Mucosa of descending colon (tissue), 3 donors: ENCODE results near the gene PARD6A. TPM values are rescaled to one million over a fixed set of nuclear protein-coding genes. Genes with fewer than 3 reads are reported as not detected.

Experiments
- ATAC-seq: fragments of 200-7000 bp; cut with Tn5 transposase; one replicate; pipeline ENCODE4 v1.9.1; 2020; ENCODE audit warnings: mild to moderate bottlenecking, moderate library complexity
- DNase-seq, 3 donors: peaks; one replicate each; pipeline ENCODE4 v3.0.0-alpha.2; 2020
- H3K36me3 ChIP-seq: fragments of 200-600 bp; one replicate; pipeline ENCODE4 v1.8.0; 2021; ENCODE audit warnings: low read depth, mild to moderate bottlenecking
- H3K4me1 ChIP-seq: fragments of 200-600 bp; one replicate; pipeline ENCODE4 v1.8.0; 2021; ENCODE audit warnings: low read depth, mild to moderate bottlenecking
- H3K4me3 ChIP-seq: fragments of 200-600 bp; one replicate; pipeline ENCODE4 v1.8.0; 2021; ENCODE audit warnings: mild to moderate bottlenecking
- H3K9me3 ChIP-seq: fragments of 200-600 bp; one replicate; pipeline ENCODE4 v1.8.0; 2021; ENCODE audit warnings: mild to moderate bottlenecking
- CTCF ChIP-seq: fragments of 200-600 bp; IDR thresholded peaks from one replicate; pipeline ENCODE4 v1.8.0; 2022; ENCODE audit warnings: antibody characterized with exemption, mild to moderate bottlenecking
- intact Hi-C, 2 donors: fragments of 100-400 bp; cut with DNase I in 1 of 2; cut with micrococcal nuclease in 1 of 2; formaldehyde crosslinking; loops; one replicate each; pipeline versions ENCODE4 v1.11.0 to v1.11.1; 2022; cut with DNase I, micrococcal nuclease
- long read RNA-seq, 2 donors: library from polyadenylated mRNA; unstranded; transcript quantifications; one replicate each; pipeline ENCODE4 v2.0.0, GENCODE V29; 2019 to 2021
- total RNA-seq, 3 donors: library from RNA; stranded (reverse); fragmentation: NEBNext Ultra II Directional in 2 of 3; extraction: Animal tissue kit (Norgen Biotek cat#: 25700) in 2 of 3; gene quantifications; one replicate each; pipeline versions ENCODE4 v1.2.1 to v1.2.4, GENCODE V29; 2021 to 2023
- donor health status: DM: no; HTN: no; CAD: no; lungs with moderate emphysema.
- donor health status: DM: no; HTN: no; CAD: no.
- donor health status: DM: no; HTN: yes; CAD: no.

Gene PARD6A, protein sequence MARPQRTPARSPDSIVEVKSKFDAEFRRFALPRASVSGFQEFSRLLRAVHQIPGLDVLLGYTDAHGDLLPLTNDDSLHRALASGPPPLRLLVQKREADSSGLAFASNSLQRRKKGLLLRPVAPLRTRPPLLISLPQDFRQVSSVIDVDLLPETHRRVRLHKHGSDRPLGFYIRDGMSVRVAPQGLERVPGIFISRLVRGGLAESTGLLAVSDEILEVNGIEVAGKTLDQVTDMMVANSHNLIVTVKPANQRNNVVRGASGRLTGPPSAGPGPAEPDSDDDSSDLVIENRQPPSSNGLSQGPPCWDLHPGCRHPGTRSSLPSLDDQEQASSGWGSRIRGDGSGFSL
- 1 to 10 TPM; 2.3 to 9.1 (median 3.7) TPM for total RNA-seq
- long read RNA-seq, donor 1, transcript PARD6A-201 (3 exons, 1,248 nt) = minor isoform, 8 of 33 reads
- long read RNA-seq, donor 1, transcript PARD6A-202 (3 exons, 1,260 nt) = major isoform, 22 of 33 reads
- long read RNA-seq, donor 1, partial matches to known transcripts = 0 of 33 reads
- long read RNA-seq, donor 1, other reads (novel, unspliced or antisense) = 3 of 33 reads
- long read RNA-seq, donor 2, partial matches to known transcripts = 0 of 5 reads
- long read RNA-seq, donor 2, other reads (novel, unspliced or antisense) = 1 of 5 reads

DNA sequence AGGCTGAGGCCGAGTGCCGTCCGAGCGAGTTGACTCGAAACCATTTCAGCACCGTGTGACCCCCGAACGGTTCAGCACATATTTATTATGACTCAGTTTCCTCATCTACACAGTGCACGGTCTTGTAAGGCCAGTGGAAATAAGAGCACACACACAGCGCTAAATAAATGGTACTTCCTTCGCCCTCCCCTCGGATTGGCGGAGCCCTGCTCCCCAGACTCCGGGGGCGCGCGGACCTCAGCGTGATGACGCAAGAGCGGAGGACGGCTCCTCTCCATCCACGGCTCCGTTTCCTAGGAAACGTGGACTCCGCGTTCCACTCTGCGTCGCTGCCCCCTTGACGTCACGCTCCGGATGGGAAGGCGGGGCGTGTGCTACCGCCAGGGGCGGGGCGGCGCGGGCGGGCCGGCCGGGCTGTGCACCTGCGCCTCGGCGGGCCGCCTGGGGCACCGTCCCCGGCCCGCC is at the start of gene PARD6A:
Gene PARD6A (plus strand): TSS at position 397 of the 465 bp plus-strand sequence. CDS start 79 bp downstream, outside the sequence.
- no peak for TF ChIP-seq CTCF
- ATAC-seq (peak; percentile 89), DNase-seq (peak; percentile 92 to 98 (median 93))
- peaks cover 14% of the 10 kb centered on the region for H3K4me1 ChIP-seq
- peak within 1 kb of the TSS; percentile 44 for H3K4me3 ChIP-seq
- H3K9me3 ChIP-seq = no peaks in the 10 kb centered on the region
- H3K36me3 ChIP-seq = no peaks in the 10 kb centered on the region
- intact Hi-C loops = loop anchor here in 1 of 2 donors (10.0 kb wide), 1 partner anchor 116 kb away; no protein-coding TSS in a partner anchor

GRCh38 chr16:67613808-67614207 is 47.0 kb upstream of the PARD6A start:
- peak in 1 of 3 donors; percentile 15 for DNase-seq
- intact Hi-C loops = no loop called here
- no peak overlapping the region for H3K4me3 ChIP-seq
- H3K36me3 ChIP-seq = peaks cover 12% of the 10 kb centered on the region
- H3K9me3 ChIP-seq = no peaks in the 10 kb centered on the region
- TF ChIP-seq CTCF = no peak
- no peak for ATAC-seq
- no peaks in the 10 kb centered on the region for H3K4me1 ChIP-seq

- ATAC-seq (no peak), DNase-seq (no peak)
- intact Hi-C loops = no loop called here
- H3K4me1 ChIP-seq = no peaks in the 10 kb centered on the region
- no peak for TF ChIP-seq CTCF
- peaks cover 7% of the 10 kb centered on the region for H3K36me3 ChIP-seq
- H3K4me3 ChIP-seq = no peak overlapping the region
- H3K9me3 ChIP-seq = no peaks in the 10 kb centered on the region
Measured at GRCh38 chr16:67628216-67628615, 32.5 kb upstream of the PARD6A start.

GRCh38 chr16:67632415-67633172 is 28.2 kb upstream of the PARD6A start:
- no peak for ATAC-seq
- Histone ChIP-seq H3K36me3 (no peaks in the 10 kb centered on the region), H3K4me1 (no peaks in the 10 kb centered on the region), H3K9me3 (no peaks in the 10 kb centered on the region), H3K4me3 (no peak overlapping the region)
- TF ChIP-seq CTCF = no peak
- no peak for DNase-seq
- intact Hi-C loops = no loop called here

DNA sequence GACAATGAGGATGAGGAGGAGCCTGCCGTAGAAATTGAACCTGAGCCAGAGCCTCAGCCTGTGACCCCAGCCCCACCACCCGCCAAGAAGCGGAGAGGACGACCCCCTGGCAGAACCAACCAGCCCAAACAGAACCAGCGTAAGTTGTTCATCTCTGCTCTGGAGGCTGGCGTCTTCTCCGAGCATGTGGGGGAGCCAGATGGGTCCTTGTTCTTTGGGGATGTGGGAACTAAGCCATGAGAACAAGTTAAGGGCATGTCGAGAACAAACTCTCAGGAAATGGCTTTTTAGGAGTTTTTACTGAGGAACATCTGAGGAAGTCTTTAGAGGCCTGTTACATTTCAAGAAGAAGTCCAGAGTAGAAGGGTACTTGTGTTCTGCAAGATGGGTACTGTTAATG is 24.0 kb upstream of the PARD6A start:
- no peak for TF ChIP-seq CTCF
- intact Hi-C loops = no loop called here
- Histone ChIP-seq H3K36me3 (no peaks in the 10 kb centered on the region), H3K4me1 (no peaks in the 10 kb centered on the region), H3K9me3 (no peaks in the 10 kb centered on the region), H3K4me3 (no peak overlapping the region)
- DNase-seq (no peak), ATAC-seq (no peak)
